Measurements from ENCODE around the gene ARFGEF2.
"Not testable (repeated sequence)": the region's sequence is repeated elsewhere in the genome, so short reads cannot be mapped to it uniquely, and the experiment has no call there.

Gene ARFGEF2

GRCh38 chr20:48886194-48886593 lies 35.3 kb upstream of the ARFGEF2 start:
- H3K4me3 ChIP-seq (ENCODE audit: insufficient read depth, low read depth, low read length, poor library complexity, severe bottlenecking), result no peak overlapping the region
- DNase-seq, result no peak
- H3K27me3 ChIP-seq (replicated peaks; ENCODE audit: control insufficient read depth, insufficient read depth, low read length, poor library complexity, severe bottlenecking), result no peaks in the 10 kb centered on the region
- H3K27ac ChIP-seq (ENCODE audit: insufficient read depth, low read length, poor library complexity, severe bottlenecking), result no peak overlapping the region
- no peaks in the 10 kb centered on the region for H3K4me1 ChIP-seq (ENCODE audit: control insufficient read depth, insufficient read depth, low read length, poor library complexity, severe bottlenecking)
- H3K9me3 ChIP-seq (ENCODE audit: control insufficient read depth, low read length), result no peaks in the 10 kb centered on the region
- H3K36me3 ChIP-seq (ENCODE audit: control insufficient read depth, insufficient read depth, low read length), result no peaks in the 10 kb centered on the region

- Histone ChIP-seq H3K9me3 (ENCODE audit: control insufficient read depth, low read length) (no peaks in the 10 kb centered on the region), H3K36me3 (ENCODE audit: control insufficient read depth, insufficient read depth, low read length) (no peaks in the 10 kb centered on the region), H3K4me1 (ENCODE audit: control insufficient read depth, insufficient read depth, low read length, poor library complexity, severe bottlenecking) (no peaks in the 10 kb centered on the region), H3K4me3 (ENCODE audit: insufficient read depth, low read depth, low read length, poor library complexity, severe bottlenecking) (no peak overlapping the region), H3K27me3 (replicated peaks; ENCODE audit: control insufficient read depth, insufficient read depth, low read length, poor library complexity, severe bottlenecking) (no peaks in the 10 kb centered on the region), H3K27ac (ENCODE audit: insufficient read depth, low read length, poor library complexity, severe bottlenecking) (no peak overlapping the region)
- no peak for DNase-seq
Measured at GRCh38 chr20:48886811-48887210, 34.7 kb upstream of the ARFGEF2 start.

- not testable (repeated sequence) for H3K27me3 ChIP-seq (replicated peaks; ENCODE audit: control insufficient read depth, insufficient read depth, low read length, poor library complexity, severe bottlenecking); H3K27ac ChIP-seq (ENCODE audit: insufficient read depth, low read length, poor library complexity, severe bottlenecking); H3K9me3 ChIP-seq (ENCODE audit: control insufficient read depth, low read length); H3K4me1 ChIP-seq (ENCODE audit: control insufficient read depth, insufficient read depth, low read length, poor library complexity, severe bottlenecking); H3K4me3 ChIP-seq (ENCODE audit: insufficient read depth, low read depth, low read length, poor library complexity, severe bottlenecking); H3K36me3 ChIP-seq (ENCODE audit: control insufficient read depth, insufficient read depth, low read length); DNase-seq
Measured at GRCh38 chr20:48888517-48888916, 33.0 kb upstream of the ARFGEF2 start.

- H3K27me3 ChIP-seq (replicated peaks; ENCODE audit: control insufficient read depth, insufficient read depth, low read length, poor library complexity, severe bottlenecking), result no peaks in the 10 kb centered on the region
- DNase-seq, result no peak
- H3K27ac ChIP-seq (ENCODE audit: insufficient read depth, low read length, poor library complexity, severe bottlenecking), result no peak overlapping the region
- no peaks in the 10 kb centered on the region for H3K4me1 ChIP-seq (ENCODE audit: control insufficient read depth, insufficient read depth, low read length, poor library complexity, severe bottlenecking)
- H3K4me3 ChIP-seq (ENCODE audit: insufficient read depth, low read depth, low read length, poor library complexity, severe bottlenecking), result no peak overlapping the region
- no peaks in the 10 kb centered on the region for H3K9me3 ChIP-seq (ENCODE audit: control insufficient read depth, low read length)
- H3K36me3 ChIP-seq (ENCODE audit: control insufficient read depth, insufficient read depth, low read length), result no peaks in the 10 kb centered on the region
Measured at GRCh38 chr20:48889140-48889790, 32.2 kb upstream of the ARFGEF2 start.

GRCh38 chr20:48891235-48892048 lies 30.1 kb upstream of the ARFGEF2 start:
- no peak overlapping the region for H3K27ac ChIP-seq (ENCODE audit: insufficient read depth, low read length, poor library complexity, severe bottlenecking)

GRCh38 chr20:48892049-48892470 lies 29.5 kb upstream of the ARFGEF2 start:
- Histone ChIP-seq H3K27ac (ENCODE audit: insufficient read depth, low read length, poor library complexity, severe bottlenecking) (no peak overlapping the region), H3K36me3 (ENCODE audit: control insufficient read depth, insufficient read depth, low read length) (no peaks in the 10 kb centered on the region), H3K4me1 (ENCODE audit: control insufficient read depth, insufficient read depth, low read length, poor library complexity, severe bottlenecking) (no peaks in the 10 kb centered on the region), H3K9me3 (ENCODE audit: control insufficient read depth, low read length) (no peaks in the 10 kb centered on the region), H3K4me3 (ENCODE audit: insufficient read depth, low read depth, low read length, poor library complexity, severe bottlenecking) (no peak overlapping the region), H3K27me3 (replicated peaks; ENCODE audit: control insufficient read depth, insufficient read depth, low read length, poor library complexity, severe bottlenecking) (no peaks in the 10 kb centered on the region)
- no peak for DNase-seq

More at GRCh38 chr20:48891235-48892048, 30.1 kb upstream of the ARFGEF2 start:
- Histone ChIP-seq H3K36me3 (ENCODE audit: control insufficient read depth, insufficient read depth, low read length) (no peaks in the 10 kb centered on the region), H3K27me3 (replicated peaks; ENCODE audit: control insufficient read depth, insufficient read depth, low read length, poor library complexity, severe bottlenecking) (no peaks in the 10 kb centered on the region), H3K4me3 (ENCODE audit: insufficient read depth, low read depth, low read length, poor library complexity, severe bottlenecking) (no peak overlapping the region), H3K9me3 (ENCODE audit: control insufficient read depth, low read length) (no peaks in the 10 kb centered on the region), H3K4me1 (ENCODE audit: control insufficient read depth, insufficient read depth, low read length, poor library complexity, severe bottlenecking) (no peaks in the 10 kb centered on the region)
- no peak for DNase-seq

GRCh38 chr20:48892891-48893290 lies 28.6 kb upstream of the ARFGEF2 start:
- no peak for DNase-seq
- Histone ChIP-seq H3K27ac (ENCODE audit: insufficient read depth, low read length, poor library complexity, severe bottlenecking) (no peak overlapping the region), H3K27me3 (replicated peaks; ENCODE audit: control insufficient read depth, insufficient read depth, low read length, poor library complexity, severe bottlenecking) (no peaks in the 10 kb centered on the region), H3K4me3 (ENCODE audit: insufficient read depth, low read depth, low read length, poor library complexity, severe bottlenecking) (no peak overlapping the region), H3K36me3 (ENCODE audit: control insufficient read depth, insufficient read depth, low read length) (no peaks in the 10 kb centered on the region), H3K4me1 (ENCODE audit: control insufficient read depth, insufficient read depth, low read length, poor library complexity, severe bottlenecking) (no peaks in the 10 kb centered on the region), H3K9me3 (ENCODE audit: control insufficient read depth, low read length) (no peaks in the 10 kb centered on the region)

- no peaks in the 10 kb centered on the region for H3K27me3 ChIP-seq (replicated peaks; ENCODE audit: control insufficient read depth, insufficient read depth, low read length, poor library complexity, severe bottlenecking)
- DNase-seq, result no peak
- H3K4me3 ChIP-seq (ENCODE audit: insufficient read depth, low read depth, low read length, poor library complexity, severe bottlenecking), result no peak overlapping the region
- no peaks in the 10 kb centered on the region for H3K36me3 ChIP-seq (ENCODE audit: control insufficient read depth, insufficient read depth, low read length)
- H3K27ac ChIP-seq (ENCODE audit: insufficient read depth, low read length, poor library complexity, severe bottlenecking), result no peak overlapping the region
- H3K4me1 ChIP-seq (ENCODE audit: control insufficient read depth, insufficient read depth, low read length, poor library complexity, severe bottlenecking), result no peaks in the 10 kb centered on the region
- no peaks in the 10 kb centered on the region for H3K9me3 ChIP-seq (ENCODE audit: control insufficient read depth, low read length)
Measured at GRCh38 chr20:48893374-48893773, 28.1 kb upstream of the ARFGEF2 start.

GRCh38 chr20:48897305-48898010 lies 24.1 kb upstream of the ARFGEF2 start:
- H3K27me3 ChIP-seq (replicated peaks; ENCODE audit: control insufficient read depth, insufficient read depth, low read length, poor library complexity, severe bottlenecking), result no peaks in the 10 kb centered on the region
- H3K9me3 ChIP-seq (ENCODE audit: control insufficient read depth, low read length), result no peaks in the 10 kb centered on the region
- no peaks in the 10 kb centered on the region for H3K36me3 ChIP-seq (ENCODE audit: control insufficient read depth, insufficient read depth, low read length)
- no peak overlapping the region for H3K4me3 ChIP-seq (ENCODE audit: insufficient read depth, low read depth, low read length, poor library complexity, severe bottlenecking)
- no peak overlapping the region for H3K27ac ChIP-seq (ENCODE audit: insufficient read depth, low read length, poor library complexity, severe bottlenecking)
- no peaks in the 10 kb centered on the region for H3K4me1 ChIP-seq (ENCODE audit: control insufficient read depth, insufficient read depth, low read length, poor library complexity, severe bottlenecking)
- DNase-seq, result no peak

GRCh38 chr20:48898210-48898609 lies 23.3 kb upstream of the ARFGEF2 start:
- H3K27ac ChIP-seq (ENCODE audit: insufficient read depth, low read length, poor library complexity, severe bottlenecking), result no peak overlapping the region

More at GRCh38 chr20:48898210-48898609, 23.3 kb upstream of the ARFGEF2 start:
- H3K36me3 ChIP-seq (ENCODE audit: control insufficient read depth, insufficient read depth, low read length), result no peaks in the 10 kb centered on the region
- no peaks in the 10 kb centered on the region for H3K4me1 ChIP-seq (ENCODE audit: control insufficient read depth, insufficient read depth, low read length, poor library complexity, severe bottlenecking)
- no peak for DNase-seq
- no peaks in the 10 kb centered on the region for H3K9me3 ChIP-seq (ENCODE audit: control insufficient read depth, low read length)
- no peaks in the 10 kb centered on the region for H3K27me3 ChIP-seq (replicated peaks; ENCODE audit: control insufficient read depth, insufficient read depth, low read length, poor library complexity, severe bottlenecking)
- no peak overlapping the region for H3K4me3 ChIP-seq (ENCODE audit: insufficient read depth, low read depth, low read length, poor library complexity, severe bottlenecking)
